HEK293 (cell line): ENCODE data around the gene TDRD10.

Source experiments
- KLF16 ChIP-seq: fragments of 450-650 bp; formaldehyde crosslinking; IDR thresholded peaks from 2 replicates; pipeline ENCODE4 v1.5.1; 2017; ENCODE audit warnings: missing biosample characterization, missing genetic modification characterization
- SP2 ChIP-seq: fragments of 450-650 bp; formaldehyde crosslinking; IDR thresholded peaks from 2 replicates; pipeline ENCODE4 v1.5.1; 2016; ENCODE audit warnings: missing biosample characterization, missing genetic modification characterization
- ZBTB20 ChIP-seq: fragments of 450-650 bp; formaldehyde crosslinking; IDR thresholded peaks from 2 replicates; pipeline ENCODE4 v1.5.1; 2016; ENCODE audit warnings: missing biosample characterization, missing genetic modification characterization
- ZBTB7A ChIP-seq: fragments of 450-650 bp; formaldehyde crosslinking; IDR thresholded peaks from 2 replicates; pipeline ENCODE4 v1.5.1; 2016; ENCODE audit warnings: low read depth, missing biosample characterization, missing genetic modification characterization
- ZFP3 ChIP-seq: fragments of 450-650 bp; formaldehyde crosslinking; IDR thresholded peaks from 2 replicates; pipeline ENCODE4 v1.5.1; 2016; ENCODE audit warnings: low read depth, missing biosample characterization, missing genetic modification characterization
- ZNF274 ChIP-seq, 2 experiments: fragments of 200-500 bp in 1 of 2; fragments of 450-650 bp in 1 of 2; sonication (Bioruptor generic) in 1 of 2; formaldehyde crosslinking in 1 of 2; IDR thresholded peaks; 2 replicates each; pipeline versions ENCODE4 v1.5.1 to v1.6.1; 2014 to 2016; ENCODE audit warnings: borderline replicate concordance in 1 of 2, inconsistent platforms in 1 of 2, low read length in 1 of 2, missing biosample characterization in 1 of 2, missing genetic modification characterization in 1 of 2
- ZNF311 ChIP-seq: fragments of 450-650 bp; formaldehyde crosslinking; IDR thresholded peaks from 2 replicates; pipeline ENCODE4 v1.5.1; 2017; ENCODE audit warnings: missing biosample characterization, missing genetic modification characterization, borderline replicate concordance
- ZNF596 ChIP-seq: fragments of 450-650 bp; IDR thresholded peaks from 2 replicates; pipeline ENCODE4 v1.5.0; 2018; ENCODE audit warnings: missing biosample characterization, mild to moderate bottlenecking, missing genetic modification characterization, moderate library complexity
- ZNF747 ChIP-seq: fragments of 450-650 bp; formaldehyde crosslinking; IDR thresholded peaks from 2 replicates; pipeline ENCODE4 v1.5.1; 2016; ENCODE audit warnings: missing biosample characterization, missing genetic modification characterization
- TF ChIP-seq, protein P1 (sequence below): fragments of 450-650 bp; formaldehyde crosslinking; IDR thresholded peaks from 2 replicates; pipeline ENCODE4 v1.5.1; 2016; ENCODE audit warnings: missing biosample characterization, missing genetic modification characterization
- TF ChIP-seq, protein P2 (sequence below): fragments of 450-650 bp; formaldehyde crosslinking; IDR thresholded peaks from 2 replicates; pipeline ENCODE4 v1.5.1; 2016; ENCODE audit warnings: missing biosample characterization, missing genetic modification characterization
- TF ChIP-seq, protein P3 (sequence below): fragments of 450-650 bp; formaldehyde crosslinking; IDR thresholded peaks from 2 replicates; pipeline ENCODE4 v1.5.1; 2016; ENCODE audit warnings: missing biosample characterization, missing genetic modification characterization
- TF ChIP-seq, protein P4 (sequence below): sonication (generic); formaldehyde crosslinking; IDR thresholded peaks from 2 replicates; pipeline ENCODE4 v1.8.1; 2022; ENCODE audit warnings: mild to moderate bottlenecking, moderate library complexity, missing genetic modification reagents
- TF ChIP-seq, protein P5 (sequence below): fragments of 450-650 bp; formaldehyde crosslinking; IDR thresholded peaks from 2 replicates; pipeline ENCODE4 v1.5.1; 2016; ENCODE audit warnings: missing biosample characterization, missing genetic modification characterization, low read depth

DNA sequence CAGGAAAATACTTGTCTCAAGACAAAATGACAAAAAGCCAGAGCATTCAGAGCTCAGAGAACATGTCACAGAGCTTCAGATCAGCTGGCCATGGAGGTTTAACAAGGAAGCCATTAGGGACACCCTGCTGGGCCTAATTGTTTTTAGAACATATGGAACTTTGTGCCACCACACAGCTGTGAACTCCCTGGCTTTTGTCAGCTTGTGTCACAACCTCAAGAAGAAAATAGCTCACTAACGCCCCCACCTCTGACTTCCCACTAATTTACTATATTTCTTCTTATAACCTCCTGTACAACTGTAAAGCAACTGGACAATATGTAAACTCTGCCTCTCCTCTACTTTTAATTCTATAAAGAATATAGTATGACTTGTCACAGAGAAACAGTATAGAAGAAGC is 21.0 kb upstream of the TDRD10 start:
- TF ChIP-seq, protein P1, sequence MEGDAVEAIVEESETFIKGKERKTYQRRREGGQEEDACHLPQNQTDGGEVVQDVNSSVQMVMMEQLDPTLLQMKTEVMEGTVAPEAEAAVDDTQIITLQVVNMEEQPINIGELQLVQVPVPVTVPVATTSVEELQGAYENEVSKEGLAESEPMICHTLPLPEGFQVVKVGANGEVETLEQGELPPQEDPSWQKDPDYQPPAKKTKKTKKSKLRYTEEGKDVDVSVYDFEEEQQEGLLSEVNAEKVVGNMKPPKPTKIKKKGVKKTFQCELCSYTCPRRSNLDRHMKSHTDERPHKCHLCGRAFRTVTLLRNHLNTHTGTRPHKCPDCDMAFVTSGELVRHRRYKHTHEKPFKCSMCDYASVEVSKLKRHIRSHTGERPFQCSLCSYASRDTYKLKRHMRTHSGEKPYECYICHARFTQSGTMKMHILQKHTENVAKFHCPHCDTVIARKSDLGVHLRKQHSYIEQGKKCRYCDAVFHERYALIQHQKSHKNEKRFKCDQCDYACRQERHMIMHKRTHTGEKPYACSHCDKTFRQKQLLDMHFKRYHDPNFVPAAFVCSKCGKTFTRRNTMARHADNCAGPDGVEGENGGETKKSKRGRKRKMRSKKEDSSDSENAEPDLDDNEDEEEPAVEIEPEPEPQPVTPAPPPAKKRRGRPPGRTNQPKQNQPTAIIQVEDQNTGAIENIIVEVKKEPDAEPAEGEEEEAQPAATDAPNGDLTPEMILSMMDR (tag by site-specific recombination) = no peak
- TF ChIP-seq ZBTB20 (tag by site-specific recombination) (no peak), ZNF274 (IDR thresholded peaks at IDR 0.05; ENCODE audit: low read length) (no peak), ZNF274 (tag by site-specific recombination; IDR thresholded peaks at IDR 0.05; ENCODE audit: borderline replicate concordance) (no peak), ZBTB7A (tag by site-specific recombination) (no peak), ZNF311 (tag by site-specific recombination) (no peak), ZNF747 (tag by site-specific recombination) (no peak), KLF16 (no peak), SP2 (tag by site-specific recombination) (no peak), ZNF596 (tag by site-specific recombination) (no peak), ZFP3 (tag by site-specific recombination) (no peak)
- TF ChIP-seq, protein P2, sequence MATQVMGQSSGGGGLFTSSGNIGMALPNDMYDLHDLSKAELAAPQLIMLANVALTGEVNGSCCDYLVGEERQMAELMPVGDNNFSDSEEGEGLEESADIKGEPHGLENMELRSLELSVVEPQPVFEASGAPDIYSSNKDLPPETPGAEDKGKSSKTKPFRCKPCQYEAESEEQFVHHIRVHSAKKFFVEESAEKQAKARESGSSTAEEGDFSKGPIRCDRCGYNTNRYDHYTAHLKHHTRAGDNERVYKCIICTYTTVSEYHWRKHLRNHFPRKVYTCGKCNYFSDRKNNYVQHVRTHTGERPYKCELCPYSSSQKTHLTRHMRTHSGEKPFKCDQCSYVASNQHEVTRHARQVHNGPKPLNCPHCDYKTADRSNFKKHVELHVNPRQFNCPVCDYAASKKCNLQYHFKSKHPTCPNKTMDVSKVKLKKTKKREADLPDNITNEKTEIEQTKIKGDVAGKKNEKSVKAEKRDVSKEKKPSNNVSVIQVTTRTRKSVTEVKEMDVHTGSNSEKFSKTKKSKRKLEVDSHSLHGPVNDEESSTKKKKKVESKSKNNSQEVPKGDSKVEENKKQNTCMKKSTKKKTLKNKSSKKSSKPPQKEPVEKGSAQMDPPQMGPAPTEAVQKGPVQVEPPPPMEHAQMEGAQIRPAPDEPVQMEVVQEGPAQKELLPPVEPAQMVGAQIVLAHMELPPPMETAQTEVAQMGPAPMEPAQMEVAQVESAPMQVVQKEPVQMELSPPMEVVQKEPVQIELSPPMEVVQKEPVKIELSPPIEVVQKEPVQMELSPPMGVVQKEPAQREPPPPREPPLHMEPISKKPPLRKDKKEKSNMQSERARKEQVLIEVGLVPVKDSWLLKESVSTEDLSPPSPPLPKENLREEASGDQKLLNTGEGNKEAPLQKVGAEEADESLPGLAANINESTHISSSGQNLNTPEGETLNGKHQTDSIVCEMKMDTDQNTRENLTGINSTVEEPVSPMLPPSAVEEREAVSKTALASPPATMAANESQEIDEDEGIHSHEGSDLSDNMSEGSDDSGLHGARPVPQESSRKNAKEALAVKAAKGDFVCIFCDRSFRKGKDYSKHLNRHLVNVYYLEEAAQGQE (tag by site-specific recombination) = no peak
- TF ChIP-seq, protein P3, sequence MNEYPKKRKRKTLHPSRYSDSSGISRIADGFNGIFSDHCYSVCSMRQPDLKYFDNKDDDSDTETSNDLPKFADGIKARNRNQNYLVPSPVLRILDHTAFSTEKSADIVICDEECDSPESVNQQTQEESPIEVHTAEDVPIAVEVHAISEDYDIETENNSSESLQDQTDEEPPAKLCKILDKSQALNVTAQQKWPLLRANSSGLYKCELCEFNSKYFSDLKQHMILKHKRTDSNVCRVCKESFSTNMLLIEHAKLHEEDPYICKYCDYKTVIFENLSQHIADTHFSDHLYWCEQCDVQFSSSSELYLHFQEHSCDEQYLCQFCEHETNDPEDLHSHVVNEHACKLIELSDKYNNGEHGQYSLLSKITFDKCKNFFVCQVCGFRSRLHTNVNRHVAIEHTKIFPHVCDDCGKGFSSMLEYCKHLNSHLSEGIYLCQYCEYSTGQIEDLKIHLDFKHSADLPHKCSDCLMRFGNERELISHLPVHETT (tag by site-specific recombination) = no peak
- TF ChIP-seq, protein P4, sequence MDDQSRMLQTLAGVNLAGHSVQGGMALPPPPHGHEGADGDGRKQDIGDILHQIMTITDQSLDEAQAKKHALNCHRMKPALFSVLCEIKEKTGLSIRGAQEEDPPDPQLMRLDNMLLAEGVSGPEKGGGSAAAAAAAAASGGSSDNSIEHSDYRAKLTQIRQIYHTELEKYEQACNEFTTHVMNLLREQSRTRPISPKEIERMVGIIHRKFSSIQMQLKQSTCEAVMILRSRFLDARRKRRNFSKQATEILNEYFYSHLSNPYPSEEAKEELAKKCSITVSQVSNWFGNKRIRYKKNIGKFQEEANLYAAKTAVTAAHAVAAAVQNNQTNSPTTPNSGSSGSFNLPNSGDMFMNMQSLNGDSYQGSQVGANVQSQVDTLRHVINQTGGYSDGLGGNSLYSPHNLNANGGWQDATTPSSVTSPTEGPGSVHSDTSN (CRISPR knock-in tag) = no peak
- TF ChIP-seq, protein P5, sequence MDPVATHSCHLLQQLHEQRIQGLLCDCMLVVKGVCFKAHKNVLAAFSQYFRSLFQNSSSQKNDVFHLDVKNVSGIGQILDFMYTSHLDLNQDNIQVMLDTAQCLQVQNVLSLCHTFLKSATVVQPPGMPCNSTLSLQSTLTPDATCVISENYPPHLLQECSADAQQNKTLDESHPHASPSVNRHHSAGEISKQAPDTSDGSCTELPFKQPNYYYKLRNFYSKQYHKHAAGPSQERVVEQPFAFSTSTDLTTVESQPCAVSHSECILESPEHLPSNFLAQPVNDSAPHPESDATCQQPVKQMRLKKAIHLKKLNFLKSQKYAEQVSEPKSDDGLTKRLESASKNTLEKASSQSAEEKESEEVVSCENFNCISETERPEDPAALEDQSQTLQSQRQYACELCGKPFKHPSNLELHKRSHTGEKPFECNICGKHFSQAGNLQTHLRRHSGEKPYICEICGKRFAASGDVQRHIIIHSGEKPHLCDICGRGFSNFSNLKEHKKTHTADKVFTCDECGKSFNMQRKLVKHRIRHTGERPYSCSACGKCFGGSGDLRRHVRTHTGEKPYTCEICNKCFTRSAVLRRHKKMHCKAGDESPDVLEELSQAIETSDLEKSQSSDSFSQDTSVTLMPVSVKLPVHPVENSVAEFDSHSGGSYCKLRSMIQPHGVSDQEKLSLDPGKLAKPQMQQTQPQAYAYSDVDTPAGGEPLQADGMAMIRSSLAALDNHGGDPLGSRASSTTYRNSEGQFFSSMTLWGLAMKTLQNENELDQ (tag by site-specific recombination) = no peak
